ENCODE results near the gene FBH1. TPM values are rescaled to one million over a fixed set of nuclear protein-coding genes. Genes with fewer than 3 reads are reported as not detected.
"Not testable (repeated sequence)": the region's sequence is repeated elsewhere in the genome, so short reads cannot be mapped to it uniquely, and the experiment has no call there.

FBH1 gene
- total RNA-seq, 6 experiments from 2014 or later, result 60.1 to 69.8 (median 64.2) TPM

GRCh38 chr10:5906651-5907050 lies 16.6 kb downstream of the FBH1 start:
- no peaks in the 10 kb centered on the region for H3K9me3 Mint-ChIP-seq
- no peak for DNase-seq
- H3K36me3 Mint-ChIP-seq (ENCODE audit: low read depth), result peaks cover 50% of the 10 kb centered on the region
- H3K4me1 Mint-ChIP-seq (ENCODE audit: low read depth), result no peaks in the 10 kb centered on the region
- H3K27me3 Mint-ChIP-seq (ENCODE audit: insufficient read depth), result 0 out of 2 replicates have a peak, but pooled peaks cover 3% of the 10 kb centered on the region
- no peak overlapping the region for H3K4me3 Mint-ChIP-seq
- no peak for TF ChIP-seq CTCF (IDR thresholded peaks at IDR 0.05)
- H3K27ac Mint-ChIP-seq, result no peak overlapping the region

- H3K4me1 Mint-ChIP-seq (ENCODE audit: low read depth); DNase-seq; H3K27ac Mint-ChIP-seq; H3K9me3 Mint-ChIP-seq; H3K27me3 Mint-ChIP-seq (ENCODE audit: insufficient read depth); H3K4me3 Mint-ChIP-seq: not testable (repeated sequence)
- H3K36me3 Mint-ChIP-seq (ENCODE audit: low read depth), result peaks cover 49% of the 10 kb centered on the region
These were observed 18.6 kb downstream of the FBH1 start for GRCh38 chr10:5908676-5909075.

- no peaks in the 10 kb centered on the region for H3K4me1 Mint-ChIP-seq (ENCODE audit: low read depth)
- H3K27ac Mint-ChIP-seq, result no peak overlapping the region
- peaks cover 49% of the 10 kb centered on the region for H3K36me3 Mint-ChIP-seq (ENCODE audit: low read depth)
These were observed 20.5 kb downstream of the FBH1 start for GRCh38 chr10:5910323-5911100.

GRCh38 chr10:5911670-5912069 lies 21.6 kb downstream of the FBH1 start:
- TF ChIP-seq CTCF (IDR thresholded peaks at IDR 0.05), result no peak
- Mint-ChIP-seq H3K4me3 (no peak overlapping the region), H3K36me3 (ENCODE audit: low read depth) (peaks cover 37% of the 10 kb centered on the region), H3K4me1 (ENCODE audit: low read depth) (no peaks in the 10 kb centered on the region), H3K27me3 (ENCODE audit: insufficient read depth) (no peaks in the 10 kb centered on the region), H3K27ac (no peak overlapping the region), H3K9me3 (no peaks in the 10 kb centered on the region)
- no peak for DNase-seq

More at GRCh38 chr10:5910323-5911100, 20.5 kb downstream of the FBH1 start:
- no peak for TF ChIP-seq CTCF (IDR thresholded peaks at IDR 0.05)
- H3K4me3 Mint-ChIP-seq, result no peak overlapping the region
- H3K9me3 Mint-ChIP-seq, result no peaks in the 10 kb centered on the region
- 0 out of 2 replicates have a peak, but pooled peaks cover 3% of the 10 kb centered on the region for H3K27me3 Mint-ChIP-seq (ENCODE audit: insufficient read depth)
- no peak for DNase-seq

- no peak for DNase-seq
- Mint-ChIP-seq H3K4me1 (ENCODE audit: low read depth) (no peaks in the 10 kb centered on the region), H3K27ac (no peak overlapping the region), H3K36me3 (ENCODE audit: low read depth) (peaks cover 22% of the 10 kb centered on the region), H3K27me3 (ENCODE audit: insufficient read depth) (no peaks in the 10 kb centered on the region), H3K4me3 (no peak overlapping the region), H3K9me3 (no peaks in the 10 kb centered on the region)
- no peak for TF ChIP-seq CTCF (IDR thresholded peaks at IDR 0.05)
These were observed 23.7 kb downstream of the FBH1 start for GRCh38 chr10:5913736-5914135.

GRCh38 chr10:5915451-5915850 lies 25.4 kb downstream of the FBH1 start:
- Mint-ChIP-seq H3K27me3 (ENCODE audit: insufficient read depth) (no peaks in the 10 kb centered on the region), H3K4me3 (no peak overlapping the region), H3K9me3 (no peaks in the 10 kb centered on the region), H3K4me1 (ENCODE audit: low read depth) (no peaks in the 10 kb centered on the region), H3K36me3 (ENCODE audit: low read depth) (peaks cover 21% of the 10 kb centered on the region), H3K27ac (no peak overlapping the region)
- TF ChIP-seq CTCF (IDR thresholded peaks at IDR 0.05), result no peak
- DNase-seq, result no peak

Measured in HFFc6 (cell line).